GM20000 (cell line): ENCODE data around the gene GPHB5.

Source experiments
- DNase-seq: peaks from one replicate; pipeline ENCODE4 v3.0.0; 2012; ENCODE audit warnings: low spot score
- TF ChIP-seq, protein P1 (sequence below): IDR thresholded peaks from 2 replicates; pipeline ENCODE4 v1.5.1; 2012; ENCODE audit warnings: mild to moderate bottlenecking, control low read depth; ENCODE audit errors: extremely low read depth, missing control alignments

The GPHB5 gene

DNA sequence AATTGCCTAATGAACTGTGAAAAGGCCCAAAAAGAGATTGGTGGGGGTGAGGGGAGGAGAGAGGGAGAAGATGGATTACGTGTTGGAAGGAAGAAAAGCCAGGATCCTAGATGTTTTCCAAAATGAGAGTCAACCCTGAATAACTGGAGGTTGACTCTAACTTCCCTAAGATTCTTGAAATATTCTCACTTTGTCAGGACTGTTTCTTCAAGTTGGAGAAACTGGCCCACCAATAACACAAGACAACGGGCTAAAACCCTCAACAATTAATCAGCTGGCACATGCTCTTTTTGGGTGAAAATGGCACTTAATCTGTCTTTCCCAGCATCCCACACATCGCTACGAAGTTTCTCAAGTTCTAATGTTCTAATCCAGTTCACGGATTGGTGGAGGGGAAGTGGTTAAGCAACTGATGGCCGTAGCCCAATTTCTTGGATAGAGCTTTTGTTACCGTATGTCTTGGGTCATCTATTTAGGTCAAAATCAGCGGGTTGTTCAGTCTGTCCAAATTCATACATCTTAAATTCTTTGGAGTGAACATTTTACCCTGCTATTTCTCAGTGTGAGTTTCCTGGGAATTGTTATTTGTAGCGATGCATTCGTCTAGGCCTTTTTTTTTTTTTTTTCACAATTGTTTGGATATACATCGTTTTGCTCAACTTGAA, 49.0 kb downstream of the GPHB5 start:
- TF ChIP-seq, protein P1, sequence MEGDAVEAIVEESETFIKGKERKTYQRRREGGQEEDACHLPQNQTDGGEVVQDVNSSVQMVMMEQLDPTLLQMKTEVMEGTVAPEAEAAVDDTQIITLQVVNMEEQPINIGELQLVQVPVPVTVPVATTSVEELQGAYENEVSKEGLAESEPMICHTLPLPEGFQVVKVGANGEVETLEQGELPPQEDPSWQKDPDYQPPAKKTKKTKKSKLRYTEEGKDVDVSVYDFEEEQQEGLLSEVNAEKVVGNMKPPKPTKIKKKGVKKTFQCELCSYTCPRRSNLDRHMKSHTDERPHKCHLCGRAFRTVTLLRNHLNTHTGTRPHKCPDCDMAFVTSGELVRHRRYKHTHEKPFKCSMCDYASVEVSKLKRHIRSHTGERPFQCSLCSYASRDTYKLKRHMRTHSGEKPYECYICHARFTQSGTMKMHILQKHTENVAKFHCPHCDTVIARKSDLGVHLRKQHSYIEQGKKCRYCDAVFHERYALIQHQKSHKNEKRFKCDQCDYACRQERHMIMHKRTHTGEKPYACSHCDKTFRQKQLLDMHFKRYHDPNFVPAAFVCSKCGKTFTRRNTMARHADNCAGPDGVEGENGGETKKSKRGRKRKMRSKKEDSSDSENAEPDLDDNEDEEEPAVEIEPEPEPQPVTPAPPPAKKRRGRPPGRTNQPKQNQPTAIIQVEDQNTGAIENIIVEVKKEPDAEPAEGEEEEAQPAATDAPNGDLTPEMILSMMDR, result no peak
- DNase-seq, result no peak

DNA sequence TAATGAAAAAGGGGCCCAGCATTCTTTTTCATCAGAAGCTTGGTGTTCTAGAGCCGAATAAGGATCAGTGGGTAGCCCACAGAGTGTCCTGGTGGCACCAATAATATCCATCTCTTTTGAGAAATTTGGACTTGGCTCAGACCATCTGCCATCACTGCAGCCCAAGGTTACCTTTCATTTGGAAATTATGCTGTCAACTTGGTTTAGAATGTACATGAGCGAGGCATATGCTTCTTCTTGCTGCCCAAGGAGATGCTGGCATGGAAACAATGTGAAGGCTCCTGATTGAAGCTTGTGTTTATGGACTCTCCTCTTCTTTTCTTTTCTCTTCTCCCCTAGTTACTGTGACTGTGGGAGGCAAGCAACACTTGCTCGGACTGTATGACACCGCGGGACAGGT, 50.0 kb downstream of the GPHB5 start:
- DNase-seq, result no peak
- TF ChIP-seq, protein P1, result no peak

DNA sequence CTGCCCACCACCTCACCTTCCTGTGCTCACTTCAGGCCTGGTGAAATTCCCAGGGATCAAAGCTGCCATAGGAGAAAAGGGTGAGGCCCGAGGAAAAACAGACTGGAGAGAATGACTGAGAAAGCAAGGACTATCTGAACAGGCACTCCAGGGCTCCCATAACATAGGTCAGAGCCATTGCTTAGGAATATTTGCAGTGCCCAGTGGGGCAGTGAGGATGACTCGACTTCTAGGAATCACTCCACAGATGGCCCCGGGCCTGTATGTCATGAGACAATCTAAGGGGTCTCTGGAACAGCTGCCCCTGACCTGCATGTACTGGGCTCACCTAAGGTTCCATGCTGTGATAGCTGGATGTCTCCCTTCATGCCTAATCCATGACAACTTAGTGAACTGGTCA, 51.6 kb downstream of the GPHB5 start:
- TF ChIP-seq, protein P1, result no peak
- DNase-seq, result no peak

DNA sequence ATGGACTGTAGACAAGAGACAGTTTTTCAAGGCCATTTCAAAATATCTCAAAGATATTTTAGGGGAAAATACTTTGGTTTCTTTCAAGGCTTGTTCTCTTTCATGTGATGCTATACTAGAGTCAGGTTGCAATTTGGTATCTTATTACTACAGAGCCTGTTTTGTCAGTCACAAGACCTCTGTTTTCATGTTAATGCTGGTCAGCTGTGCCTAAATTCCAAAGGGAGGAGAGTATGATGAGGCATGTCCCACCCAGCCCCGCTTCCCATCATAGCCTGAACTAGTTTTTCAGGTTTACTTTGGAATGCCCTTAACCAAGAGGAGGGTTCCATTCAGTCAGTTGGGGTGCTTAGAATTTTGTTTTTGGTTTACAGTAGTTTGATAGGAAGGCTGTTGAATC, 52.6 kb downstream of the GPHB5 start:
- no peak for DNase-seq

More for the DNA sequence above, 52.6 kb downstream of the GPHB5 start:
- TF ChIP-seq, protein P1, result no peak
